Type B pancreatic cell (in vitro differentiated cells): ENCODE measurements around the gene FOXI2. TPM values are rescaled to one million over a fixed set of nuclear protein-coding genes. Genes with fewer than 3 reads are reported as not detected.

ENCODE experiments used
- DNase-seq: peaks from one replicate; pipeline ENCODE4 v3.0.0; 2021; ENCODE audit warnings: mixed read lengths; ENCODE audit not compliant: unreplicated experiment; ENCODE audit errors: extremely low spot score
- H3K27ac Mint-ChIP-seq: 2 replicates; pipeline ENCODE4 v1.8.0; 2021; ENCODE audit warnings: mild to moderate bottlenecking, mixed read lengths
- H3K27me3 Mint-ChIP-seq: 2 replicates; pipeline ENCODE4 v1.8.0; 2021; ENCODE audit warnings: mixed read lengths
- H3K36me3 Mint-ChIP-seq: 2 replicates; pipeline ENCODE4 v1.8.0; 2021; ENCODE audit warnings: mixed read lengths
- H3K4me1 Mint-ChIP-seq: one replicate; pipeline ENCODE4 v1.8.0; 2021; ENCODE audit warnings: mixed read lengths; ENCODE audit not compliant: unreplicated experiment
- H3K4me3 Mint-ChIP-seq: 2 replicates; pipeline ENCODE4 v1.8.0; 2021; ENCODE audit warnings: mild to moderate bottlenecking, mixed read lengths
- H3K9me3 Mint-ChIP-seq: 2 replicates; pipeline ENCODE4 v1.8.0; 2021; ENCODE audit warnings: mixed read lengths
- total RNA-seq: library from RNA; stranded (reverse); gene quantifications from 2 replicates; pipeline ENCODE4 v1.2.1, GENCODE V29; 2021; ENCODE audit warnings: low replicate concordance
- TF ChIP-seq, protein P1 (sequence below): fragments of 200-600 bp; sonication (generic); conservative IDR thresholded peaks from 2 replicates; pipeline ENCODE4 v1.5.0; 2021; ENCODE audit warnings: antibody characterized with exemption, mild to moderate bottlenecking

Gene FOXI2
- total RNA-seq, 1 donor from 2014 or later: 4.8 TPM

DNA sequence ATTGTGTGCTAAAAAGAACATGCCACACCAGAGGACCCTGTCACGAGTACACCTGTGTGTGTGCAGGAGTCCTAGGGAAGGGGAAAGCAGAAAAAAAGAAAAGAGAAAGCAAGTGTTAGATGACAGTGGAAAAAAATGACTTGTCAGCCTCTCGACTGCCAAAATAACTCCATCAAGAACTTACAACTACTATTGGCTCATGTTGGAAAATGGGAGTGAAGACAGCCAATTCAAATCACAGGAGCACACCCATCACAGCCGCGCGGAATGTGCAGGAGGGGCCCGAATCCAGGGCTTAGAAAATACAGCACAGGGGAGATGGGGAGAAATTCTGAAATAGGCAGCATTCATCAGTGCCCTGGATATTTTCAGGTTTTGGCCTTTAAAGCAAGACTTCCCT, 38.1 kb upstream of the FOXI2 start:
- DNase-seq: no peak
- H3K27me3 Mint-ChIP-seq: peaks cover 22% of the 10 kb centered on the region
- no peaks in the 10 kb centered on the region for H3K36me3 Mint-ChIP-seq
- no peaks in the 10 kb centered on the region for H3K9me3 Mint-ChIP-seq
- H3K27ac Mint-ChIP-seq: no peak overlapping the region
- TF ChIP-seq, protein P1, sequence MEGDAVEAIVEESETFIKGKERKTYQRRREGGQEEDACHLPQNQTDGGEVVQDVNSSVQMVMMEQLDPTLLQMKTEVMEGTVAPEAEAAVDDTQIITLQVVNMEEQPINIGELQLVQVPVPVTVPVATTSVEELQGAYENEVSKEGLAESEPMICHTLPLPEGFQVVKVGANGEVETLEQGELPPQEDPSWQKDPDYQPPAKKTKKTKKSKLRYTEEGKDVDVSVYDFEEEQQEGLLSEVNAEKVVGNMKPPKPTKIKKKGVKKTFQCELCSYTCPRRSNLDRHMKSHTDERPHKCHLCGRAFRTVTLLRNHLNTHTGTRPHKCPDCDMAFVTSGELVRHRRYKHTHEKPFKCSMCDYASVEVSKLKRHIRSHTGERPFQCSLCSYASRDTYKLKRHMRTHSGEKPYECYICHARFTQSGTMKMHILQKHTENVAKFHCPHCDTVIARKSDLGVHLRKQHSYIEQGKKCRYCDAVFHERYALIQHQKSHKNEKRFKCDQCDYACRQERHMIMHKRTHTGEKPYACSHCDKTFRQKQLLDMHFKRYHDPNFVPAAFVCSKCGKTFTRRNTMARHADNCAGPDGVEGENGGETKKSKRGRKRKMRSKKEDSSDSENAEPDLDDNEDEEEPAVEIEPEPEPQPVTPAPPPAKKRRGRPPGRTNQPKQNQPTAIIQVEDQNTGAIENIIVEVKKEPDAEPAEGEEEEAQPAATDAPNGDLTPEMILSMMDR: no peak
- H3K4me1 Mint-ChIP-seq: peaks cover 8% of the 10 kb centered on the region
- no peak overlapping the region for H3K4me3 Mint-ChIP-seq

DNA sequence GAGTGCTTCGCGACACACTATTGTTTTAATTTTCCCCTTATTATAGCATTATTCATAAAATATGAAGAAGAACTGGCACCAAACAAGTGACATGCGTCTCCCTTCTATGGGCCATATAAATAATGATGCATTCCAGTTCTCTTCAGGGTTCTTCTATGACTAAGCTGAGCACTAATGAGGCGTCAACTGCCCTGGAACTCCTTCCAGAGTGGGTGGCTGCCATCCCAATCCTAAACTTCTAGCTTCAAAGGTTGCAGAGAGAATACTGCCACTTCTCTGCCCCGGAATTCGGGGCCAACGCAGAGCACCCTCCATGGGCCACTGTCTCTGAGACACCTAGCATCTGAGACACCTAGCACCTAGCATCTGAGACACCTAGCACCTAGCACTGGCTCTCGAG, 37.7 kb upstream of the FOXI2 start:
- H3K4me3 Mint-ChIP-seq: no peak overlapping the region
- TF ChIP-seq, protein P1: no peak
- H3K27me3 Mint-ChIP-seq: peaks cover 20% of the 10 kb centered on the region
- DNase-seq: no peak
- H3K9me3 Mint-ChIP-seq: no peaks in the 10 kb centered on the region
- no peak overlapping the region for H3K27ac Mint-ChIP-seq
- H3K36me3 Mint-ChIP-seq: no peaks in the 10 kb centered on the region
- H3K4me1 Mint-ChIP-seq: peaks cover 8% of the 10 kb centered on the region

DNA sequence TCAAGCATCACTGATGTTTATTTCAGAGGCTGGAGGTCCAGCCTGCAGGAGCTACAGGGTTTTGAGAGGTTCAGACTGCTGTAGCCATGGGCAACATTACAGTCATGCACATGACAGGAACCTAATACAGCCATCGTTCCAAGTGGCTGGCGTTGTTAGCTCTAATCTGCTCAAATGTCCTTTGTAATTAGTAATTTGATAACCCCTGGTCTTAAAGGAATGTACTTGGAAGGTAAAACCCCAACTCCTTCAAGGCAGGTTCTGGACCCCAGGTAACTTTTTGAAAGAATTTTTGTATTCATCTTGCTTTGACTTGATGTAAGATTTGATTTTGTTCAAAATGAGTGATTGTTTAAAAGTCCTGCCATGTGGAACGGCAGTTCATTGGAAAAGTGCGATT, 34.7 kb upstream of the FOXI2 start:
- DNase-seq: no peak
- H3K27me3 Mint-ChIP-seq: peaks cover 35% of the 10 kb centered on the region
- no peaks in the 10 kb centered on the region for H3K9me3 Mint-ChIP-seq
- H3K27ac Mint-ChIP-seq: no peak overlapping the region
- peaks cover 8% of the 10 kb centered on the region for H3K4me1 Mint-ChIP-seq
- TF ChIP-seq, protein P1: no peak
- H3K4me3 Mint-ChIP-seq: no peak overlapping the region
- H3K36me3 Mint-ChIP-seq: no peaks in the 10 kb centered on the region

DNA sequence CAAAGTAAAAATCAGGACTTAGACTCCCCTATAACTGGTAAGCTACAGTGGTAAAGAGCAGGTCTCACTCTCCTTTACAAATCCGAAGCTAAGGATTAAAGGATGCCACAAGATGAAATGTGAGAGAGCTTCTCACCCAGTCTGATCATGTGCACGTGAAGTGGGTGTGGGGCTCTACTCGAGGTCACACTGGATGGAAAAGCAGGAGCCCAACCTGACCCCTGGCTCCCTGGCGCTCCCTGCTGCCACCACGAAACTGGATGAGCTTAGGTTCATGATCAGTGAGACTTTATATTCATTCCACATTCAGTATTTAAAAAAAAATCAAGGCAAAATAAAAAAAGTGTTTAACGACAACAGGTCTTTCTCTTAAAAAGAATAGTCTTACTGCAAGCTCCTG, 21.7 kb upstream of the FOXI2 start:
- H3K4me1 Mint-ChIP-seq: no peaks in the 10 kb centered on the region
- DNase-seq: no peak
- H3K36me3 Mint-ChIP-seq: no peaks in the 10 kb centered on the region
- no peak overlapping the region for H3K4me3 Mint-ChIP-seq
- no peaks in the 10 kb centered on the region for H3K9me3 Mint-ChIP-seq
- H3K27ac Mint-ChIP-seq: no peak overlapping the region
- TF ChIP-seq, protein P1: no peak
- H3K27me3 Mint-ChIP-seq: peaks cover 14% of the 10 kb centered on the region

DNA sequence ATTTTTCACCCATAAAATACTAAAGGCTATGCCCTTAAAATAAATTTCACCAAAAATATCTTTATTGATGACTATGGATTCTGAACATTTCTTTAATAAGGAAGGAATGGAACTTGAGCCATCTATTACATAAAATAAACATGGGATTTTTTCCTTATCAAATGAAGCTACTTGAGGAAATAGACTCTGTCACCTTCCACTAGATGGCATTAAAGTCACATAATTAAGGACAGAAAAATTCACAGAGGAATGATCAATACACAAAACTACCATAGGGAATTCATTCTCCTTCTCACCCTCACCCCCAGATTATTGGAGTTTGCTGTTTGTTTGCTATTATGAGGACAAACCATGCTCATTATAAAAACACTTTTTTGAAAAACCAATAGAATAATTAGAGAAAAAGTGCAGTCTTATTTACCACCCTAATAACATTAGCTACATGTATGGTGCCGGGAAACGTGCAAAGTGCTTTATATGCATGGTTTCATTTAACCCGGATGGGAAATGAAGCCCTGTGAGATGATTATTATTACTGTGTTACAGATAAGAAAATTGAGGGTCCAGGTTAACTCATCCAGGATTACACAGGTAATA, 21.1 kb upstream of the FOXI2 start:
- peaks cover 12% of the 10 kb centered on the region for H3K27me3 Mint-ChIP-seq
- TF ChIP-seq, protein P1: peak; percentile 81
- no peaks in the 10 kb centered on the region for H3K4me1 Mint-ChIP-seq
- H3K4me3 Mint-ChIP-seq: no peak overlapping the region
- no peaks in the 10 kb centered on the region for H3K9me3 Mint-ChIP-seq
- DNase-seq: no peak
- H3K36me3 Mint-ChIP-seq: no peaks in the 10 kb centered on the region
- H3K27ac Mint-ChIP-seq: no peak overlapping the region

DNA sequence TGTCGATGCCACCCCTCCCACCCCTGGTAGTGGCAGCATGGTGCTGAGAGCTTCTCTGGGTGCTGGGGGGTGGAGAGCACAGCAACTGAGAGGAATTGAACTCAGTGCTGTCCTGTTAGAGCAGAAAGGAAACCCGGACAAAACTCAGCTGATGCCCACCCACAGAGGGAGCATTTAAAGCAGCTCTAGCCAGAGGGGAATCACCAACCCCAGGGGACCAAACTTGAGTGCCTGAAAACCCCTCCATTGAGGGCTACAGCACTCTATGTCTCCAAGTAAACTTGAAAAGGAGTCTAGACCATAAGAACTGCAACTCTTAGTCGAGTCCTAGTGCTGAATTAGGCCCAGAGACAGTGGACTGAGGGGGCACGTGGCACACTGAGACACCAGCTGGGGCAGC, 16.8 kb upstream of the FOXI2 start:
- Mint-ChIP-seq H3K4me3 (no peak overlapping the region), H3K27me3 (peaks cover 35% of the 10 kb centered on the region), H3K27ac (peak overlapping the region; percentile 43), H3K9me3 (no peaks in the 10 kb centered on the region), H3K36me3 (no peaks in the 10 kb centered on the region), H3K4me1 (no peaks in the 10 kb centered on the region)
- no peak for DNase-seq
- TF ChIP-seq, protein P1: no peak
